ENCODE measurements around the gene GINS3. TPM values are rescaled to one million over a fixed set of nuclear protein-coding genes. Genes with fewer than 3 reads are reported as not detected.

The GINS3 gene
- total RNA-seq, 1 experiment from 2014 or later, result 7.6 TPM

DNA sequence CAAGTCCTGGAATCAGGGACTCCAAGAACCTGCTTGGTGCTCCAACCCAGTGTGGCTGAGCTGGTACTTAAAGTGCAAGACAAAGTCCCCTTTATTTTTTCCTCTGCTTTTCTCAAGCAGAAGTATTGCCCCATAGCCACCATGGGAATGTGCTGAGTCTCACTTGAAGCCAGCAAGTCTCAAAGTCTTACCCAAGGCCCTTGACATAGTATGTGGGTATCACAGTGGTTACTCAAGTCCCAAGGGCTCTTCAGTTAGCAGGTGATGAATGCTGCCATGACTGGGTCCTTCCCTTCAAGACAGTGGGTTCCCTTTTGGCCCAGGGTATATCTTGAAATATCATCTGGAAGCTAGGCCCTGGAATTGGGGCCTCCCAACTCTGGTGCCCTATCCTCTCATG is 30.5 kb upstream of the GINS3 start:
- no peak overlapping the region for H3K27ac ChIP-seq (ENCODE audit: low read length)
- no peak for ATAC-seq
- no peaks in the 10 kb centered on the region for H3K36me3 ChIP-seq (ENCODE audit: control insufficient read depth, insufficient read depth, low read length)
- H3K9me3 ChIP-seq (ENCODE audit: control insufficient read depth, insufficient read depth, low read depth, low read length), result no peaks in the 10 kb centered on the region
- no peak for DNase-seq (ENCODE audit: low read depth, low spot score)
- H3K4me3 ChIP-seq (ENCODE audit: low read depth in 2 of 2, low read length in 2 of 2), result no peak overlapping the region
- no peaks in the 10 kb centered on the region; the same call in 1 of the 2 replicates for H3K4me1 ChIP-seq (ENCODE audit: control insufficient read depth, insufficient read depth, low read length)
- no TSS peak for BruUV-seq (replicated peaks)
- intact Hi-C loops (cut with micrococcal nuclease; ENCODE audit: unreplicated experiment), result no loop called here
- in situ Hi-C loops (cut with HindIII; ENCODE audit: low pct_unique_long_range_greater_than_20kb, low sequenced_read_pairs), result no loop called here
- TF ChIP-seq, protein P1, sequence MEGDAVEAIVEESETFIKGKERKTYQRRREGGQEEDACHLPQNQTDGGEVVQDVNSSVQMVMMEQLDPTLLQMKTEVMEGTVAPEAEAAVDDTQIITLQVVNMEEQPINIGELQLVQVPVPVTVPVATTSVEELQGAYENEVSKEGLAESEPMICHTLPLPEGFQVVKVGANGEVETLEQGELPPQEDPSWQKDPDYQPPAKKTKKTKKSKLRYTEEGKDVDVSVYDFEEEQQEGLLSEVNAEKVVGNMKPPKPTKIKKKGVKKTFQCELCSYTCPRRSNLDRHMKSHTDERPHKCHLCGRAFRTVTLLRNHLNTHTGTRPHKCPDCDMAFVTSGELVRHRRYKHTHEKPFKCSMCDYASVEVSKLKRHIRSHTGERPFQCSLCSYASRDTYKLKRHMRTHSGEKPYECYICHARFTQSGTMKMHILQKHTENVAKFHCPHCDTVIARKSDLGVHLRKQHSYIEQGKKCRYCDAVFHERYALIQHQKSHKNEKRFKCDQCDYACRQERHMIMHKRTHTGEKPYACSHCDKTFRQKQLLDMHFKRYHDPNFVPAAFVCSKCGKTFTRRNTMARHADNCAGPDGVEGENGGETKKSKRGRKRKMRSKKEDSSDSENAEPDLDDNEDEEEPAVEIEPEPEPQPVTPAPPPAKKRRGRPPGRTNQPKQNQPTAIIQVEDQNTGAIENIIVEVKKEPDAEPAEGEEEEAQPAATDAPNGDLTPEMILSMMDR (IDR thresholded peaks at IDR 0.05), result no peak
- no peak for TF ChIP-seq POLR2AphosphoS5 (IDR thresholded peaks at IDR 0.05; ENCODE audit: low read depth, low read length)
- TF ChIP-seq, protein P2, sequence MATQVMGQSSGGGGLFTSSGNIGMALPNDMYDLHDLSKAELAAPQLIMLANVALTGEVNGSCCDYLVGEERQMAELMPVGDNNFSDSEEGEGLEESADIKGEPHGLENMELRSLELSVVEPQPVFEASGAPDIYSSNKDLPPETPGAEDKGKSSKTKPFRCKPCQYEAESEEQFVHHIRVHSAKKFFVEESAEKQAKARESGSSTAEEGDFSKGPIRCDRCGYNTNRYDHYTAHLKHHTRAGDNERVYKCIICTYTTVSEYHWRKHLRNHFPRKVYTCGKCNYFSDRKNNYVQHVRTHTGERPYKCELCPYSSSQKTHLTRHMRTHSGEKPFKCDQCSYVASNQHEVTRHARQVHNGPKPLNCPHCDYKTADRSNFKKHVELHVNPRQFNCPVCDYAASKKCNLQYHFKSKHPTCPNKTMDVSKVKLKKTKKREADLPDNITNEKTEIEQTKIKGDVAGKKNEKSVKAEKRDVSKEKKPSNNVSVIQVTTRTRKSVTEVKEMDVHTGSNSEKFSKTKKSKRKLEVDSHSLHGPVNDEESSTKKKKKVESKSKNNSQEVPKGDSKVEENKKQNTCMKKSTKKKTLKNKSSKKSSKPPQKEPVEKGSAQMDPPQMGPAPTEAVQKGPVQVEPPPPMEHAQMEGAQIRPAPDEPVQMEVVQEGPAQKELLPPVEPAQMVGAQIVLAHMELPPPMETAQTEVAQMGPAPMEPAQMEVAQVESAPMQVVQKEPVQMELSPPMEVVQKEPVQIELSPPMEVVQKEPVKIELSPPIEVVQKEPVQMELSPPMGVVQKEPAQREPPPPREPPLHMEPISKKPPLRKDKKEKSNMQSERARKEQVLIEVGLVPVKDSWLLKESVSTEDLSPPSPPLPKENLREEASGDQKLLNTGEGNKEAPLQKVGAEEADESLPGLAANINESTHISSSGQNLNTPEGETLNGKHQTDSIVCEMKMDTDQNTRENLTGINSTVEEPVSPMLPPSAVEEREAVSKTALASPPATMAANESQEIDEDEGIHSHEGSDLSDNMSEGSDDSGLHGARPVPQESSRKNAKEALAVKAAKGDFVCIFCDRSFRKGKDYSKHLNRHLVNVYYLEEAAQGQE (IDR thresholded peaks at IDR 0.05; ENCODE audit: insufficient read depth in 1 of 2, low read depth in 2 of 2, low read length in 1 of 2), result no peak
- CTCF ChIA-PET, result no interaction called here
- POLR2A ChIA-PET, result interaction anchor here (0.6 kb wide), 1 partner anchor 98 kb away, joined by 3 read pairs; no protein-coding TSS in a partner anchor
- H3K27me3 ChIP-seq (ENCODE audit: control insufficient read depth, insufficient read depth, low read length), result no peaks in the 10 kb centered on the region

DNA sequence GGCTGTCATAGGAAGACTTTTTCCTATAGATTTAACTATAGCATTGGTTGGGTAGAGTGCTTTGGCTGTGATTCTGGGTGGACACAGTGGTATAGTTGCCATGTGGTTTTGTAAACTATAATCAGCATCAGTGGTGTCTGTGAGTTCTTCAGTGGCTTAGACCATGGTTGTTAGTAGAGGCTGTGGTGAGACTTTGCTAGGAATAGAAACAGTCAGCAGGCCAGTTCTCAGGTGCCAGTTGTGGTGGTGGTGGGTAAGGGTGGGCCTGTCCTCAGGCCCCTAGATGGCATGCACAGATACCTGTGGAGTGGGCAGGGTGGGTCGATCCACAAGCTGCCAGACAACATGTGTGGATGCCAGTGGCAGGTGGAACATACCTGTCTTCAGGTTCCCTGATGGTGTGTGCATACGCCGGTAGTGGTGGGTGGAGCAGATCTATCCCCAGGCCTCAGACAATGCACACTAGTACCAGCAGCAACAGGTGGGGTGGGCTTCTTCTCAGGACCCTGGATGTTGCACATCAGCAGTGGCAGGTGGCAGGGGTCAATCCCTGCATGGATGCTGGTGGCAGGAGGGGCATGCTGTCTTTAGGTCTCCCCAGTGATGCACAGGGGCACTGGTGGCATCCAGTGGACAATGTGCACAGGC is 28.4 kb upstream of the GINS3 start:
- no TSS peak for BruUV-seq (replicated peaks)
- Histone ChIP-seq H3K27ac (ENCODE audit: low read length) (no peak overlapping the region), H3K4me3 (ENCODE audit: low read depth in 2 of 2, low read length in 2 of 2) (no peak overlapping the region), H3K27me3 (ENCODE audit: control insufficient read depth, insufficient read depth, low read length) (no peaks in the 10 kb centered on the region), H3K36me3 (ENCODE audit: control insufficient read depth, insufficient read depth, low read length) (no peaks in the 10 kb centered on the region), H3K4me1 (ENCODE audit: control insufficient read depth, insufficient read depth, low read length) (no peaks in the 10 kb centered on the region; the same call in 1 of the 2 replicates), H3K9me3 (ENCODE audit: control insufficient read depth, insufficient read depth, low read depth, low read length) (no peaks in the 10 kb centered on the region)
- ChIA-PET CTCF (no interaction called here), POLR2A (no interaction called here)
- TF ChIP-seq TCF7L2 (IDR thresholded peaks at IDR 0.05; ENCODE audit: low read depth, low read length), result no peak
- TF ChIP-seq, protein P1 (IDR thresholded peaks at IDR 0.05), result no peak
- TF ChIP-seq, protein P2 (IDR thresholded peaks at IDR 0.05; ENCODE audit: insufficient read depth in 1 of 2, low read depth in 2 of 2, low read length in 1 of 2), result no peak
- no peak for TF ChIP-seq SIN3A (IDR thresholded peaks at IDR 0.05; ENCODE audit: borderline replicate concordance, insufficient read depth, low read depth, low read length)
- TF ChIP-seq POLR2AphosphoS5 (IDR thresholded peaks at IDR 0.05; ENCODE audit: low read depth, low read length), result no peak
- DNase-seq (ENCODE audit: low read depth, low spot score) (no peak), ATAC-seq (no peak)
- intact Hi-C loops (cut with micrococcal nuclease; ENCODE audit: unreplicated experiment) (no loop called here), in situ Hi-C loops (cut with HindIII; ENCODE audit: low pct_unique_long_range_greater_than_20kb, low sequenced_read_pairs) (no loop called here)
